ENCODE measurements around the gene PCBP3.

Gene PCBP3

GRCh38 chr21:45913886-45914285 is 270.4 kb downstream of the PCBP3 start:
- no peak for DNase-seq

GRCh38 chr21:45914321-45914845 is 270.9 kb downstream of the PCBP3 start:
- no peak for DNase-seq

DNA sequence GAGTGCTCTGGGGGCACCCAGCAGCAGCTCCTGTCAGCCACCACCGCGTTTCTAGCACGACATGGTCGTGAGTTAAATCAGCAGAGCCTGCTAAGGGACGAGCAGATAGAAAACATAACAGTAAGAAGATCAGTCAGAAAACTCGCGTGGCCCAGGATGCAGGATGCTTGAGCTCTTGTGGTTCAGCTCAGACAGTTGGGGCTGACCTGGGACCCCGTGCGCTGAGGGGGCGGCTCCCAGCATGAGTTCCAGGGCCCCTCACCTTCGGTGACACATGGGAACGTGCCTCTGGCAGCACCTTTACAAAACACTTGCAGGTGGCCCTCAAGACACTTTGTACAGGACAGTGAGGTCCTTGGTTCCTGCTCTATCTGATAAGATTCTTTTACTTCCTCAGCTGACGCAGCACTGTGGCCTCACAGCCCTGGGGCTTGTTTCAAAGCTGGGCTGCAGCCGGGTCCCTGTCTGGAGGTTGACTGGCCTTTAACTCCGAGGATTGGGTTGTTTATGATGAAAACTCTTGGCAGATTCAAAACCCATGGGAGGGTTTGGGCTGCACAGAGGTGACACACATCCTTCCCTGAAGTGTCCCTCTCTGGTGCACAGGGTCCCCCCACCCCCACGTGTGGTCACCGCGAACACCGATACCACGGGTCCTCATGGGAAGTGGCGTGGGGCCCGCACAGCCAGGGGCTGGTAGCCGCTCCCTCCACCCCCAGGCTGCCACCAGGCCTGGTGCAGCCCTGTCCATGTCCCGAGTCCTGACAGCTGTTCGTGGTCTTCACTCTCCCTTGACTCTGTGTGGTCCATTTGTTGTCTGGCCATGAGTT is 272.7 kb downstream of the PCBP3 start:
- no peak for DNase-seq

- no peak for DNase-seq
Observed at GRCh38 chr21:45917241-45917640, 273.7 kb downstream of the PCBP3 start.

DNA sequence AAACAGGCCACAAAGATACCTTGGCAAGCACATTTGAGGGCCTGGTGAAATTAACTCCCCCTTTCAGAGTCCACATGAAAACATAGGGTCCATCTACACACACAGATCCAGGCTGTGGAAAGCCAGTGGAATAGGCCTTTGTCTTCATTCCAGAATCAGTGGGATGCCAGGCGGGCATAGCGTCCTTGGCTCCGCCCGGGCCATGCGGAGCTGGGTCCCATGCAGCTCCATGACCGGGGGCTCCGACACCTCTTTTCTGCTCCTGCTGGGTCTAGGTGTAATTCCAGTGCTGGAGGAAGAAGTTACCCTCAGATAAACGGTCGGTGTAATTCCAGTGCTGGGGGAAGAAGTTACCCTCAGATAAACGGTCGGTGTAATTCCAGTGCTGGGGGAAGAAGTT is 274.5 kb downstream of the PCBP3 start:
- no peak for DNase-seq

GRCh38 chr21:45918835-45919447 is 275.4 kb downstream of the PCBP3 start:
- no peak for DNase-seq

DNA sequence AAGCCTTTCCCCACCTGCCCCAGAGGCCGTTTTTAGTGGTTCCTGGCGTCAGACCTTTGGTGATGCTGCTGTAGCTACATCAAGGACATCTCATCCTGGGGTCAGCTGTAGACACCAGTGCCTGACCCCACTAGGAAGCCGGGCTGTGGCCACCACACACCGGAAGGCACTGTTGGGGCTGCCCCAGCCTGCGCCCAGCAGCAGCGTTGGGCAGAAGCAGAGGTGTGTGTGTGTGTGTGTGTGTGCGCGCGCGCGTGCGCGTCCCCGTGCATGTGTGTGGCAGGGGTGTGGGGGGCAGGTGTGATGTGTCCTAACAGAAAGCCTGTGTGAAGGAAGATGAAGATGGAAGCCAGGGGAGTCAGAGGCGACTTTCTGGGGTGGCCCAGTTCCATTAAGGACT is 276.1 kb downstream of the PCBP3 start:
- no peak for DNase-seq

GRCh38 chr21:45920824-45921600 is 277.5 kb downstream of the PCBP3 start:
- no peak for DNase-seq

- no peak for DNase-seq
Observed at GRCh38 chr21:45921917-45922316, 278.4 kb downstream of the PCBP3 start.

GRCh38 chr21:45922648-45923047 is 279.1 kb downstream of the PCBP3 start:
- DNase-seq, result peak in 1 of 14 donors; percentile 40

DNA sequence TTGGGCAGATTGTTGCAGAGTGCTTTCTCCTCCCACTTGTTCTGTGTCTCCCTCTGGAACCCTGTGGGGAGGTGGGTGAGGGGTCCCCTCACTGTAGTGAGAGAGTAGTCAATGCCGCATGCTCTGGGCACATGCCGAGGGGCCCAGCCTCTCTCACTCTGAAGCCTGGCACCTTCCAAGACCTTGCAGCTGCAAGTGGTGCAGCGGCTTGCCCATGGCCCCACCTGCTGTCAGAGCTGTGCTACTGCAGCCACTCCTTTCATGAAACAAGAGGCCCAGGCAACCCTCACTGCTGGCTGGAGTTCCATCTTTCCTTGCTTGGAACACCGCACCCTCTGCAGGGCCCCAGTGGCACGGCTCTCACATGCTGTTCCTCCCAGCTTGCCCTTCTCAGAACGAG is 279.6 kb downstream of the PCBP3 start:
- peak in 12 of 14 donors; percentile 44 to 85 (median 64) for DNase-seq

DNA sequence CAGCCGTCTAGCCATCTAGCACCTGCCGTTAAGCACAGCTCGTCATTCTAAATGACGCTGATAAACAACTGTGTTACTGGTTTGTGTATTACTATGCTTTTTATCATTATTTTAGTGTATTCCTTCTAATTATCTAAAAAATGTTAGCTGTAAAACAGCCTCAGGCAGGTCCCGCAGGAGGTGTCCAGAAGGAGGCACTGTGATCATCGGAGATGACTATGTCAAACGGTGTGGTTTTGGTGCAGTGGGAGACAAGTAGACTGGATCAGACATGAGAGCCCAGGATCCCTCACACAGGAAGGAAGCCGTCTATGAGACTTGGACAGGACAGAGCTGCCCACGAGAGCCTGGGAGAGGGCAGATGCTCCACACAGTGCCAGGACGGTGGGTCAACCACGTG is 282.8 kb downstream of the PCBP3 start:
- DNase-seq, result no peak

DNA sequence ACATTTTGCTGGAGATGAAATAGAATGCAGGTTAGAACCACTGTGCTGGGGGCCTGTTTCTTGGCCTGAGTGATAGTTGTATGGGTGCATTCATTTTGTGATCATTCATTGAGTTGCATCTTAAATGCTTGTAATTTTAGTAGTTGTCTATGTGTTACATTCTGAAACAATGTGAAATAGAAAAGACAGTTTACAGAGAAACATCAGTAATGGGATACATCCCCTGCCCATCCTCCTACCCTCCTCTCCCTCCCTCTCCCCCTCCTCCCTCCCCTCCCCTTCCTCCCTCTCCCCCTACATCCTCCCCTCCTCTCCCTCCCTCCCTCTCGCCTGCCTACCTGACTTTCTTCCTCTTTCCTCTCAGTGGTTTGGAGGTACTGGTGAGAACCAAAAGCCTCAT is 283.5 kb downstream of the PCBP3 start:
- no peak for DNase-seq

DNA sequence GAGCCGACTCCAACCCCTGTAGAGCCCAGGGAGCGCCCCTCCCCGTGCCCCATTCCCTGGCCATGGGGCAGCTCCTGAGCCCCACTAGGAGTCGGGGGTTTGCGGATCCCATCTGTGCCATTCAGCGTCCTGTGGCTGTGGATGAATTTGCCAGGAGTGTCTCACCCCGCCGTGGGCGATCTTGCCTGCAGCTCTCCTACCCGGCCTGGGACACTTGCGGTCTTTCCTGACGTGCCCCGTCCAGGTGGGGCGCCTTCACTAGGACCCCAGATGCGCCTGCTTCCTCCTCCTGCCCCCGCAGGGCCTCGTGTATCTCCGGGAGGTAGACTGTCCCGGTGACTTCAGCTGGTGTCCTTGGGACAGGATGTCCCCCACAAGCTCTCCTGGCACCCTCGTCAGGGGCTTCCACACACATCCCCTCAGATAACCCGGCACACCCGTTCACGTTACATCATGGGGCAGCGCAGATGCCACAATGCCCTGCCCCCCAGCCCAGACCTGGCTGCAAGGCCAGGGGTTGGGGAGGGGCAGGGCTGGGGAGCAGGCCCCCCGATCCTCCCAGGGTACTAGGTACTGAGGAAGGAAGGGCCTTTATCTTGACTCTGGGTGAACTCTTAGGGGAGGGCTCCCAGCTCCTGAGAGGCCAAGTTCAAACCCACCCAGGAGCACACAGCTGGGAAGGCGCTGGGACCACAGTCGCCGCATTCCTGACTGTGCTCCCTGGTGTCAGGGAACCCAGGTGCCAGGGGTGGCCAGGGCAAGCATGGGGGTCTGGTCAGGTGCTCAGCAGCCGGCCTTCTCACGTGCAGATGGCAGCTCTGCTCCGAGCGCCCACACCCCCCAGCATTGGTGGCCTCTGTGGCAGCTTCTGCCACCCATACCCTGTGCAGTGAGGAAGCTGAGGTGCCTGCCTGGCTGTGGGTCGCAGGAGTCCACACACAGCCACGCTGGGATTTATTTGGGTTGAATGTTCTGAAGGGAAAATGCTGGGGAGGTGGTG is 284.6 kb downstream of the PCBP3 start:
- DNase-seq, result no peak

DNA sequence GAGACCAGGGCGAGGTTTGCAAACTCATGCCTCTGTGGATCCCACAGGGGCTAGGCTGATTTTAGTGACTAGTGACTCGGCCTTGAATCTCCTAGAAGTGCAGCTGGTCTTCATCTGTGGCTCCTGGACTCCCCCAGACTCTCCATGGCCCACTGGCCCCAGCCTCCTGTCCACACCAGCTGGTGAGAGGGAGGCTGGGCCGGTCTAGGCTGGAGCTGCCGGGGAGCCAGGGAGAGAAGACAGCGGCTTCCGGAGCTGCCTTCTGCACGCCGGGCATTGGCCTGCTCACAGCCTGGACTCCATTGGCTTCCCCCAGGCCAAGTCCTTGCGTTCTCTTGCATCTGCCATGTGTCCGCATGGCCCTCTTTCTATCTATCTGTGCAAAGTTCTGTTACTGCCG is 285.9 kb downstream of the PCBP3 start:
- no peak for DNase-seq

- no peak for DNase-seq
Observed at GRCh38 chr21:45930231-45930760, 286.8 kb downstream of the PCBP3 start.

DNA sequence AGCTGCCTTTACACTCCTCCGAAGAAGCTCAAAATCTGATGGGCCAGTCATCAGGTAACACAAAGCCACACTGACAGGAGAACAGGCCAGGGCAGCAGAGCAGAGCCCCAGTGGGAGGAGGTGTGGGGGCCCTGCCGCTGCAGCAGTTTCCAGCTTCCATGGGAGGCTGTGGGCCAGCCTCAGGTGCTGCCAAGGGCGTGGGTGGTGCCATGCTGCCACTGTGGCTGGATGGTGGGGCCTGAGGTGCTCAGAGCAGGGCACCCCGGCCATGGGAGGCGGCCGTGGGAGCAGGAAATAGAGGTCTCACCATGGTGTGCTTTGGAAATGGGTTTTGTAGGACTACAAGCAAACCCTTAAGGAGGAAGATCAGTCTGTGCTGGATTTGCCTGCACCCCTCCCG is 287.3 kb downstream of the PCBP3 start:
- no peak for DNase-seq

DNA sequence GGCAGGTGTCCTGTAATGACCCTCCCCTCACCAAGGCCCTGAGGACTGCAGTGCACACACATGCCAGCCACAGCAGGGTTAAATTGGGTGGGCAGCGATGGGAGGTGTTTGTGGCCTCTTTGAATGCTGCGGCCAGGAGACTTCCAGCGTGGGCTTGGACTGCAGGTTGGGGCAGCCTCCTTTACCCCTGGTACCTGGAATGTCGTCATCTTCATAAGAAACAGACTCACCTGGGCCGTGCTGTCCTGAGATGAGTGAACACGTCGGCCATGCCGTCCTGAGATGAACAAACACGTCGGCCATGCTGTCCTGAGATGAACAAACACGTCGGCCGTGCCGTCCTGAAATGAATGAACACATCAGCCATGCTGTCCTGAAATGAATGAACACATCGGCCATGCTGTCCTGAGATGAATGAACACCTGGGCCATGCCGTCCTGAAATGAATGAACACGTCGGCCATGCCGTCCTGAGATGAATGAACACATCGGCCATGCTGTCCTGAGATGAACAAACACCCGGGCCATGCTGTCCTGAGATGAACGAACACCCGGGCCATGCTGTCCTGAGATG is 288.0 kb downstream of the PCBP3 start:
- DNase-seq, result no peak

GRCh38 chr21:45932922-45933502 is 289.5 kb downstream of the PCBP3 start:
- DNase-seq, result no peak

GRCh38 chr21:45934085-45934484 is 290.6 kb downstream of the PCBP3 start:
- no peak for DNase-seq

DNA sequence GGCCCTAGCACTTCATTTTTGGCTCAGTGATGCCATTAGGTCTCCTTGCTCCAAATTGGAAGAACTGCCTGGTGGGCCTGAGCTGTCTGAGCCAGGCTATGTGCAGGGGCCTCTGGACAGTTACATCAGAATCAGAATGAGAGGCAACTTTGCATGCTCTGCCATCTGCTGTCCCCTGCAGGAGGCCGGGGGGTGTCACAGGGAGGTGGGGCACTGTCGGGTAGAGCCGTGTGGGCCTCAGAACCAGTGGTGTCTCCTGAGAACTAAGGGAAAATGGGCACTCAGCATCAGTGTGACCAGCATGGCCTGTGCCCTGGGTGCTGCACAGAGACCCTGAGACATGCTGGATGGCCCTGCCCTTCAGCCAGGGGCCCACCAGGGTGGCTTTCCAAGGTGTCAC is 291.0 kb downstream of the PCBP3 start:
- DNase-seq, result no peak

Measured in C1 segment of cervical spinal cord (tissue), 14 donors.